ENCODE data around the gene SPTLC2.

DNA sequence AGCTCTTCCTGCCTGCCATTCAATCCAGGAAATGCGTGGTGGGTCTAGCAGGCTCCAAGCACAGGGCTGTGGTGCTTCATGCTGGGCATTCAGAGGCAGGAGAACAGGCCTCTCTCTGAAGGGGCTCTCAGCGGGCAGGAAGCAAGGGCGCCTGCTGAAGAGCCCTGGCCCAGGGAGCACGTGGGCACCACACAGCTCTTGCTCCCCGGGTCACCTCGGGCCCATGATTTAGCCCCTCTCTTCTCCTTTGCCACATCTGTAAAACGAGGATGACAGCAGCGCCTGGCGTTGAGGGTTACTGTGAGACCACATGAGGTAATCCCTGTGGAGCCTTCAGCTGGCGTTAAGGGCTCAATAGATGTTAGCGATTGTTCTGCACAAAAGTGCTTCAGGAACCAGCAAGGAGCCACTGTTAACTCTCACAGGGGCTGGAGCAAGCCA, 37.6 kb upstream of the SPTLC2 start:
- TF ChIP-seq, protein P1, sequence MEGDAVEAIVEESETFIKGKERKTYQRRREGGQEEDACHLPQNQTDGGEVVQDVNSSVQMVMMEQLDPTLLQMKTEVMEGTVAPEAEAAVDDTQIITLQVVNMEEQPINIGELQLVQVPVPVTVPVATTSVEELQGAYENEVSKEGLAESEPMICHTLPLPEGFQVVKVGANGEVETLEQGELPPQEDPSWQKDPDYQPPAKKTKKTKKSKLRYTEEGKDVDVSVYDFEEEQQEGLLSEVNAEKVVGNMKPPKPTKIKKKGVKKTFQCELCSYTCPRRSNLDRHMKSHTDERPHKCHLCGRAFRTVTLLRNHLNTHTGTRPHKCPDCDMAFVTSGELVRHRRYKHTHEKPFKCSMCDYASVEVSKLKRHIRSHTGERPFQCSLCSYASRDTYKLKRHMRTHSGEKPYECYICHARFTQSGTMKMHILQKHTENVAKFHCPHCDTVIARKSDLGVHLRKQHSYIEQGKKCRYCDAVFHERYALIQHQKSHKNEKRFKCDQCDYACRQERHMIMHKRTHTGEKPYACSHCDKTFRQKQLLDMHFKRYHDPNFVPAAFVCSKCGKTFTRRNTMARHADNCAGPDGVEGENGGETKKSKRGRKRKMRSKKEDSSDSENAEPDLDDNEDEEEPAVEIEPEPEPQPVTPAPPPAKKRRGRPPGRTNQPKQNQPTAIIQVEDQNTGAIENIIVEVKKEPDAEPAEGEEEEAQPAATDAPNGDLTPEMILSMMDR (conservative IDR thresholded peaks at IDR 0.05 in 1 of 2, IDR thresholded peaks at IDR 0.05 in 1 of 2; ENCODE audit: low read depth in 1 of 2, low read length in 2 of 2) = no peak
- no peak for TF ChIP-seq EZH2 (IDR thresholded peaks at IDR 0.05; ENCODE audit: low read length, missing control alignments)

Data from fibroblast of lung (primary cell).